Astrocyte (in vitro differentiated cells and primary cell): ENCODE measurements around the gene USP25. TPM values are rescaled to one million over a fixed set of nuclear protein-coding genes. Genes with fewer than 3 reads are reported as not detected.
A peak's percentile ranks its signal among the peaks of the same experiment; 100 is the strongest.

Experiments
- DNase-seq: peaks from one replicate; pipeline ENCODE4 v3.0.0-alpha.2; 2010; ENCODE audit warnings: low read depth
- FAIRE-seq: peaks from 2 replicates; lab custom pipeline; 2011; peaks lifted over from hg19 to GRCh38; lab: Jason Lieb, UNC
- H2AFZ ChIP-seq: 2 replicates; pipeline ENCODE4 v1.6.0; 2012; ENCODE audit warnings: low read depth, low read length, inconsistent platforms
- H3K27ac ChIP-seq: 2 replicates; pipeline ENCODE4 v1.5.1; 2011; ENCODE audit warnings: low read depth, low read length, inconsistent platforms
- H3K27me3 ChIP-seq: 2 replicates; pipeline ENCODE4 v1.6.0; 2011; ENCODE audit warnings: low read length, inconsistent platforms; ENCODE audit not compliant: insufficient read depth
- H3K36me3 ChIP-seq: 2 replicates; pipeline ENCODE4 v1.5.1; 2011; ENCODE audit warnings: low read length, inconsistent platforms; ENCODE audit not compliant: insufficient read depth
- H3K4me1 ChIP-seq: 2 replicates; pipeline ENCODE4 v1.5.1; 2011; ENCODE audit warnings: low read length, inconsistent platforms; ENCODE audit not compliant: insufficient read depth
- H3K4me2 ChIP-seq: 2 replicates; pipeline ENCODE4 v1.6.0; 2012; ENCODE audit warnings: low read length, inconsistent platforms
- H3K4me3 ChIP-seq: 2 replicates; pipeline ENCODE4 v1.5.1; 2011; ENCODE audit warnings: low read depth, mild to moderate bottlenecking, low read length, inconsistent platforms; ENCODE audit not compliant: insufficient read depth
- H3K79me2 ChIP-seq: 2 replicates; pipeline ENCODE4 v1.6.0; 2012; ENCODE audit warnings: mild to moderate bottlenecking, low read length, inconsistent platforms; ENCODE audit not compliant: insufficient read depth
- H3K9ac ChIP-seq: 2 replicates; pipeline ENCODE4 v1.6.0; 2012; ENCODE audit warnings: mild to moderate bottlenecking, low read length, inconsistent platforms
- H3K9me3 ChIP-seq: 2 replicates; pipeline ENCODE4 v1.5.1; 2012; ENCODE audit warnings: low read depth, mild to moderate bottlenecking, low read length, inconsistent platforms; ENCODE audit not compliant: insufficient read depth
- H4K20me1 ChIP-seq: 2 replicates; pipeline ENCODE4 v1.6.0; 2012; ENCODE audit warnings: low read length, inconsistent platforms; ENCODE audit not compliant: insufficient read depth
- H3K27ac Mint-ChIP-seq: one replicate; pipeline ENCODE4 v1.8.0; 2021; ENCODE audit warnings: mild to moderate bottlenecking, mixed read lengths; ENCODE audit not compliant: unreplicated experiment
- H3K27me3 Mint-ChIP-seq: one replicate; pipeline ENCODE4 v1.8.0; 2021; ENCODE audit warnings: low read depth, mixed read lengths; ENCODE audit not compliant: unreplicated experiment
- H3K36me3 Mint-ChIP-seq: one replicate; pipeline ENCODE4 v1.8.0; 2021; ENCODE audit warnings: low read depth, mixed read lengths; ENCODE audit not compliant: unreplicated experiment
- H3K4me1 Mint-ChIP-seq: one replicate; pipeline ENCODE4 v1.8.0; 2021; ENCODE audit warnings: low read depth, mixed read lengths; ENCODE audit not compliant: unreplicated experiment
- H3K4me3 Mint-ChIP-seq: one replicate; pipeline ENCODE4 v1.8.0; 2021; ENCODE audit warnings: mild to moderate bottlenecking, moderate library complexity, mixed read lengths; ENCODE audit not compliant: unreplicated experiment
- H3K9me3 Mint-ChIP-seq: one replicate; pipeline ENCODE4 v1.8.0; 2021; ENCODE audit warnings: mild to moderate bottlenecking, mixed read lengths; ENCODE audit not compliant: unreplicated experiment
- CTCF ChIP-seq: IDR thresholded peaks from 2 replicates; pipeline ENCODE4 v1.5.1; 2011; ENCODE audit warnings: low read depth, mild to moderate bottlenecking, inconsistent platforms, low read length, moderate library complexity; ENCODE audit not compliant: insufficient read depth
- EZH2 ChIP-seq: IDR thresholded peaks from 2 replicates; pipeline ENCODE4 v1.6.1; 2012; ENCODE audit warnings: mild to moderate bottlenecking, low read length, inconsistent platforms; ENCODE audit not compliant: insufficient read depth
- total RNA-seq: library from RNA; stranded (reverse); gene quantifications from 2 replicates; pipeline ENCODE4 v1.2.1, GENCODE V29; 2021

The USP25 gene
- total RNA-seq, 1 donor from 2014 or later: 49.5 TPM

GRCh38 chr21:15852146-15852545 is 122.4 kb downstream of the USP25 start:
- Mint-ChIP-seq H3K4me3 (no peak overlapping the region), H3K27ac (no peak overlapping the region), H3K27me3 (no peaks in the 10 kb centered on the region), H3K36me3 (peaks cover 7% of the 10 kb centered on the region), H3K4me1 (peaks cover 3% of the 10 kb centered on the region), H3K9me3 (no peaks in the 10 kb centered on the region)
- Histone ChIP-seq H3K36me3 (peaks cover 3% of the 10 kb centered on the region), H3K27ac (no peak overlapping the region), H3K9ac (no peak overlapping the region), H3K27me3 (no peaks in the 10 kb centered on the region), H3K9me3 (no peaks in the 10 kb centered on the region), H3K4me2 (no peak overlapping the region), H2AFZ (no peak overlapping the region), H4K20me1 (no peaks in the 10 kb centered on the region), H3K4me1 (peaks cover 28% of the 10 kb centered on the region), H3K4me3 (no peak overlapping the region), H3K79me2 (no peaks in the 10 kb centered on the region)
- no peak for TF ChIP-seq CTCF
- no peak for TF ChIP-seq EZH2
- DNase-seq (no peak), FAIRE-seq (no peak)

- H4K20me1 ChIP-seq: no peaks in the 10 kb centered on the region
- no peak overlapping the region for H3K27ac Mint-ChIP-seq
- H3K9me3 ChIP-seq: no peaks in the 10 kb centered on the region
- H3K27me3 ChIP-seq: no peaks in the 10 kb centered on the region
- TF ChIP-seq EZH2 (no peak), CTCF (no peak)
- H3K4me3 Mint-ChIP-seq: no peak overlapping the region
- H3K9ac ChIP-seq: no peak overlapping the region
- peaks cover 26% of the 10 kb centered on the region for H3K4me1 ChIP-seq
- no peaks in the 10 kb centered on the region for H3K9me3 Mint-ChIP-seq
- no peak overlapping the region for H3K27ac ChIP-seq
- FAIRE-seq (peak; percentile 5), DNase-seq (no peak)
- peaks cover 3% of the 10 kb centered on the region for H3K4me1 Mint-ChIP-seq
- H3K36me3 ChIP-seq: peaks cover 3% of the 10 kb centered on the region
- H3K4me2 ChIP-seq: no peak overlapping the region
- H3K4me3 ChIP-seq: no peak overlapping the region
- H3K27me3 Mint-ChIP-seq: no peaks in the 10 kb centered on the region
- peaks cover 7% of the 10 kb centered on the region for H3K36me3 Mint-ChIP-seq
- H2AFZ ChIP-seq: no peak overlapping the region
- H3K79me2 ChIP-seq: no peaks in the 10 kb centered on the region
Measured at GRCh38 chr21:15853126-15853525, 123.3 kb downstream of the USP25 start.

- no peaks in the 10 kb centered on the region for H3K4me1 Mint-ChIP-seq
- H3K4me3 ChIP-seq: no peak overlapping the region
- FAIRE-seq (no peak), DNase-seq (no peak)
- H3K4me1 ChIP-seq: no peaks in the 10 kb centered on the region
- no peaks in the 10 kb centered on the region for H3K9me3 ChIP-seq
- H3K36me3 Mint-ChIP-seq: peaks cover 7% of the 10 kb centered on the region
- H3K27ac Mint-ChIP-seq: no peak overlapping the region
- H3K9ac ChIP-seq: no peak overlapping the region
- H3K27ac ChIP-seq: no peak overlapping the region
- no peaks in the 10 kb centered on the region for H4K20me1 ChIP-seq
- H3K27me3 ChIP-seq: no peaks in the 10 kb centered on the region
- H3K9me3 Mint-ChIP-seq: no peaks in the 10 kb centered on the region
- no peaks in the 10 kb centered on the region for H3K27me3 Mint-ChIP-seq
- no peak overlapping the region for H3K4me2 ChIP-seq
- no peak overlapping the region for H3K4me3 Mint-ChIP-seq
- TF ChIP-seq CTCF (no peak), EZH2 (no peak)
- H2AFZ ChIP-seq: no peak overlapping the region
- H3K79me2 ChIP-seq: no peaks in the 10 kb centered on the region
- peaks cover 3% of the 10 kb centered on the region for H3K36me3 ChIP-seq
Measured at GRCh38 chr21:15856813-15857212, 127.0 kb downstream of the USP25 start.
